Kidney tubule cell (primary cell): Measurements from ENCODE around the gene CCL1.

Experiments used
- DNase-seq: peaks from one replicate; pipeline ENCODE4 v3.0.0-alpha.2; 2018; ENCODE audit warnings: low spot score

Gene CCL1

GRCh38 chr17:34363183-34363661, at the start of gene CCL1:
Gene CCL1, minus strand, starts transcription at chr17:34363233. Its CDS starts 72 bp downstream, at chr17:34363161.
- DNase-seq = no peak

GRCh38 chr17:34412534-34412933, 49.5 kb upstream of the CCL1 start:
- DNase-seq = no peak

GRCh38 chr17:34411646-34412421, 48.8 kb upstream of the CCL1 start:
- no peak for DNase-seq

- DNase-seq = no peak
Measured at GRCh38 chr17:34409352-34409751, 46.3 kb upstream of the CCL1 start.

- no peak for DNase-seq
Measured at GRCh38 chr17:34408439-34408838, 45.4 kb upstream of the CCL1 start.

GRCh38 chr17:34406226-34406625, 43.2 kb upstream of the CCL1 start:
- DNase-seq = no peak

GRCh38 chr17:34403006-34403405, 40.0 kb upstream of the CCL1 start:
- DNase-seq = no peak

- DNase-seq = no peak
Measured at GRCh38 chr17:34401165-34401564, 38.1 kb upstream of the CCL1 start.

GRCh38 chr17:34400301-34400931, 37.4 kb upstream of the CCL1 start:
- DNase-seq = no peak

- DNase-seq = no peak
Measured at GRCh38 chr17:34399725-34400124, 36.7 kb upstream of the CCL1 start.

- no peak for DNase-seq
Measured at GRCh38 chr17:34398990-34399389, 36.0 kb upstream of the CCL1 start.

- no peak for DNase-seq
Measured at GRCh38 chr17:34397265-34397664, 34.2 kb upstream of the CCL1 start.

- no peak for DNase-seq
Measured at GRCh38 chr17:34393401-34393800, 30.4 kb upstream of the CCL1 start.

- no peak for DNase-seq
Measured at GRCh38 chr17:34391241-34391640, 28.2 kb upstream of the CCL1 start.

- no peak for DNase-seq
Measured at GRCh38 chr17:34390649-34391048, 27.6 kb upstream of the CCL1 start.

GRCh38 chr17:34389126-34389750, 26.2 kb upstream of the CCL1 start:
- DNase-seq = no peak

GRCh38 chr17:34387566-34387965, 24.5 kb upstream of the CCL1 start:
- no peak for DNase-seq

GRCh38 chr17:34386697-34387550, 23.9 kb upstream of the CCL1 start:
- no peak for DNase-seq

GRCh38 chr17:34386343-34386696, 23.3 kb upstream of the CCL1 start:
- no peak for DNase-seq

- DNase-seq = no peak
Measured at GRCh38 chr17:34384822-34385605, 22.0 kb upstream of the CCL1 start.

- no peak for DNase-seq
Measured at GRCh38 chr17:34384271-34384670, 21.2 kb upstream of the CCL1 start.
